ENCODE measurements around the gene CSMD2. TPM values are rescaled to one million over a fixed set of nuclear protein-coding genes. Genes with fewer than 3 reads are reported as not detected.

CSMD2 gene
- total and polyA plus RNA-seq, 2 of the 8 experiments (the other 6 are each of a cell fraction or from before 2014, with no cell fraction given), result 7.0 to 14.7 TPM

- Histone ChIP-seq H3K9ac (replicated peaks in 1 of 4; ENCODE audit: extremely low read depth in 1 of 4, low read depth in 3 of 4, low read length in 3 of 4) (no peak overlapping the region), H3K18ac (ENCODE audit: extremely low read depth, low read length) (no peak overlapping the region), H2AFZ (ENCODE audit: low read length) (no peak overlapping the region), H3K23ac (ENCODE audit: insufficient read length) (no peak overlapping the region), H2AK5ac (ENCODE audit: low read depth, low read length) (no peak overlapping the region), H3K9me3 (ENCODE audit: insufficient read depth in 2 of 2, low read depth in 1 of 2, low read length in 1 of 2) (no peaks in the 10 kb centered on the region), H4K5ac (ENCODE audit: insufficient read length, low read depth, low read length) (no peak overlapping the region), H3K79me2 (ENCODE audit: control insufficient read depth in 1 of 2, insufficient read depth in 2 of 2, low read length in 2 of 2) (no peaks in the 10 kb centered on the region), H3K23me2 (ENCODE audit: low read depth, low read length) (no peaks in the 10 kb centered on the region; the same call in 1 of the 2 replicates), H3K36me3 (ENCODE audit: control insufficient read depth in 2 of 4, insufficient read depth in 4 of 4, low read length in 3 of 4) (no peaks in the 10 kb centered on the region), H3K56ac (replicated peaks; ENCODE audit: insufficient read length, low read depth, low read length) (no peak overlapping the region), H2BK5ac (ENCODE audit: low read depth, low read length) (no peak overlapping the region), H3K79me1 (ENCODE audit: low read depth, low read length) (peaks cover 3% of the 10 kb centered on the region; the same call in 1 of the 2 replicates), H4K91ac (replicated peaks; ENCODE audit: insufficient read length, low read length) (no peak overlapping the region), H4K8ac (ENCODE audit: extremely low read depth, insufficient read depth, low read length) (no peak overlapping the region), H2BK20ac (ENCODE audit: low read length) (no peak overlapping the region), H3K4me1 (replicated peaks in 1 of 4; ENCODE audit: control insufficient read depth in 3 of 4, insufficient read depth in 4 of 4, low read length in 3 of 4) (peaks cover 0 to 5% (median 2%) of the 10 kb centered on the region in 4 experiments; a peak in 3 of 7 replicates), H3K27ac (ENCODE audit: low read depth, low read length) (no peak overlapping the region), H3K14ac (ENCODE audit: insufficient read length) (no peak overlapping the region), H3K4me3 (ENCODE audit: extremely low read depth in 1 of 4, insufficient read depth in 2 of 4, low read depth in 3 of 4, low read length in 4 of 4) (no peak overlapping the region), H2BK12ac (ENCODE audit: low read depth, low read length) (no peak overlapping the region), H4K20me1 (replicated peaks in 1 of 2; ENCODE audit: control insufficient read depth in 1 of 2, insufficient read depth in 2 of 2, low read length in 2 of 2) (peaks cover 0 to 2% of the 10 kb centered on the region in 2 experiments), H3K27me3 (replicated peaks in 1 of 4; ENCODE audit: control insufficient read depth in 3 of 4, extremely low read depth in 1 of 4, insufficient read depth in 3 of 4, low read length in 3 of 4) (no peaks in the 10 kb centered on the region), H2BK120ac (replicated peaks; ENCODE audit: low read depth, low read length) (no peak overlapping the region), H3K4ac (replicated peaks; ENCODE audit: insufficient read length, low read depth, low read length) (no peak overlapping the region), H2BK15ac (ENCODE audit: low read length) (no peak overlapping the region), H3K4me2 (ENCODE audit: insufficient read depth in 1 of 2, low read depth in 2 of 2, low read length in 2 of 2) (no peak overlapping the region)
- CTCF ChIA-PET (ENCODE audit: partially characterized antibody), result interaction anchor here (0.6 to 1.5 kb wide), 3 partner anchors 9 to 1675 kb away, joined by 3 read pairs; no protein-coding TSS in a partner anchor
- DNase-seq (ENCODE audit: low read depth in 1 of 2, low spot score in 2 of 2) (no peak), FAIRE-seq (no peak)
- 86% methylated on average over 3 of the region's 3 CpGs; no CpG with 5 or more reads in 1 of the 2 experiments for WGBS, 2 experiments (ENCODE audit: extremely low coverage in 1 of 2, insufficient coverage in 1 of 2, insufficient read length in 1 of 2, insufficient replicate concordance in 2 of 2, low coverage in 1 of 2, low lambda C conversion rate in 2 of 2, missing lambda C conversion rate in 1 of 2)
- POLR2A ChIA-PET (ENCODE audit: partially characterized antibody), result no interaction called here
- TF ChIP-seq KDM4A (IDR thresholded peaks at IDR 0.05; ENCODE audit: low read depth, low read length, severe bottlenecking), result no peak
- no peak for TF ChIP-seq YY1 (IDR thresholded peaks at IDR 0.05; ENCODE audit: low read depth, low read length)
- TF ChIP-seq SRF (IDR thresholded peaks at IDR 0.05; ENCODE audit: low read depth, low read length), result no peak
- TF ChIP-seq, protein P1, sequence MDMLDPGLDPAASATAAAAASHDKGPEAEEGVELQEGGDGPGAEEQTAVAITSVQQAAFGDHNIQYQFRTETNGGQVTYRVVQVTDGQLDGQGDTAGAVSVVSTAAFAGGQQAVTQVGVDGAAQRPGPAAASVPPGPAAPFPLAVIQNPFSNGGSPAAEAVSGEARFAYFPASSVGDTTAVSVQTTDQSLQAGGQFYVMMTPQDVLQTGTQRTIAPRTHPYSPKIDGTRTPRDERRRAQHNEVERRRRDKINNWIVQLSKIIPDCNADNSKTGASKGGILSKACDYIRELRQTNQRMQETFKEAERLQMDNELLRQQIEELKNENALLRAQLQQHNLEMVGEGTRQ (IDR thresholded peaks at IDR 0.05; ENCODE audit: low read length), result no peak
- no peak for TF ChIP-seq CREB1 (IDR thresholded peaks at IDR 0.05)
- no peak for TF ChIP-seq HDAC2 (IDR thresholded peaks at IDR 0.05; ENCODE audit: borderline replicate concordance in 1 of 2, low read depth in 2 of 2, low read length in 2 of 2)
- no peak for TF ChIP-seq RFX5 (IDR thresholded peaks at IDR 0.05; ENCODE audit: borderline replicate concordance, low read depth, low read length)
- TF ChIP-seq SIX5 (IDR thresholded peaks at IDR 0.05; ENCODE audit: low read depth, low read length), result no peak
- no peak for TF ChIP-seq BACH1 (IDR thresholded peaks at IDR 0.05; ENCODE audit: low read length)
- no peak for TF ChIP-seq MAX (IDR thresholded peaks at IDR 0.05)
- no peak for TF ChIP-seq SIN3A (conservative IDR thresholded peaks at IDR 0.05 in 1 of 2, IDR thresholded peaks at IDR 0.05 in 1 of 2; ENCODE audit: low read depth in 1 of 2, low read length in 2 of 2)
- TF ChIP-seq GTF2F1 (IDR thresholded peaks at IDR 0.05; ENCODE audit: borderline replicate concordance, low read depth, low read length), result no peak
Observed at GRCh38 chr1:33893147-33893830, 271.7 kb downstream of the CSMD2 start.
